ENCODE measurements around the gene OGDH.

GRCh38 chr7:44727937-44728262 lies 121.5 kb downstream of the OGDH start:
- TF ChIP-seq CTCF (IDR thresholded peaks at IDR 0.05) (no peak), EP300 (IDR thresholded peaks at IDR 0.05) (no peak), POLR2A (IDR thresholded peaks at IDR 0.05) (no peak)

Data from ovary (tissue), 3 donors.